HepG2 (cell line): ENCODE results near the gene WWC1. TPM values are rescaled to one million over a fixed set of nuclear protein-coding genes. Genes with fewer than 3 reads are reported as not detected.

Experiments used
- ATAC-seq: fragments of 200-7000 bp; cut with Tn5 transposase; 3 replicates; pipeline ENCODE4 v1.9.1; 2020; ENCODE audit warnings: mild to moderate bottlenecking, moderate library complexity
- BruUV-seq: library from RNA; stranded (reverse); fragments of 400-500 nt; replicated peaks from 2 replicates; lab custom pipeline; 2021; lab: Mats Ljungman, UMichigan
- CTCF ChIA-PET: fragments of 300-600 bp; formaldehyde crosslinking; extraction: SDS; loops from one replicate; lab custom pipeline; 2021; ENCODE audit warnings: low total read pairs, inconsistent platforms, low intra/inter-chr PET ratio; lab: Yijun Ruan, JAX
- POLR2A ChIA-PET: fragments of 350-600 bp; sonication (Branson Sonifier 250); formaldehyde crosslinking; loops from one replicate; lab custom pipeline; 2020; ENCODE audit warnings: antibody characterized with exemption, inconsistent platforms; lab: Yijun Ruan, JAX
- DNase-seq: peaks from one replicate; pipeline ENCODE4 v3.0.0-alpha.2; 2015; ENCODE audit warnings: low spot score
- FAIRE-seq: peaks from 3 replicates; lab custom pipeline; 2011; peaks lifted over from hg19 to GRCh38; lab: Jason Lieb, UNC
- H2AFZ ChIP-seq: one replicate; pipeline ENCODE4 v1.6.1; 2011; ENCODE audit warnings: low read length, inconsistent platforms
- H3K27ac ChIP-seq: fragments of 300-600 bp; 3 replicates; pipeline ENCODE4 v1.8.0; 2011; ENCODE audit warnings: mixed run types, mild to moderate bottlenecking, mixed read lengths, low read length, inconsistent platforms; ENCODE audit not compliant: insufficient read depth; ENCODE audit errors: extremely low read length
- H3K27me3 ChIP-seq, 2 experiments: fragments of 200-600 bp in 1 of 2; 2 replicates in 1 of 2; 3 replicates in 1 of 2; pipeline versions ENCODE4 v1.6.0 to v1.8.0; 2011; ENCODE audit warnings: low read length in 2 of 2, mild to moderate bottlenecking in 2 of 2, moderate library complexity in 2 of 2, inconsistent platforms in 1 of 2; ENCODE audit not compliant: insufficient read depth in 2 of 2, control insufficient read depth in 1 of 2
- H3K36me3 ChIP-seq, 2 experiments: fragments of 200-600 bp in 1 of 2; replicated peaks in 1 of 2; 2 replicates in 1 of 2; 3 replicates in 1 of 2; pipeline versions ENCODE4 v1.5.1 to v1.8.0; 2011; ENCODE audit warnings: low read length in 2 of 2, inconsistent platforms in 1 of 2; ENCODE audit not compliant: insufficient read depth in 2 of 2, control insufficient read depth in 1 of 2
- H3K4me1 ChIP-seq: 2 replicates; pipeline ENCODE4 v1.5.1; 2012; ENCODE audit warnings: low read length, inconsistent platforms; ENCODE audit not compliant: insufficient read depth
- H3K4me2 ChIP-seq: 2 replicates; pipeline ENCODE4 v1.6.0; 2011; ENCODE audit warnings: low read depth, low read length, inconsistent platforms
- H3K4me3 ChIP-seq, 3 experiments: fragments of 200-600 bp in 1 of 3; sonication (generic), shearing (Covaris generic) in 1 of 3; replicated peaks in 1 of 3; 2 replicates each; pipeline ENCODE4 v1.5.1; 2011 to 2016; ENCODE audit warnings: low read length in 3 of 3, inconsistent platforms in 2 of 3, low read depth in 2 of 3, mild to moderate bottlenecking in 2 of 3, control low read depth in 1 of 3, mixed read lengths in 1 of 3; ENCODE audit not compliant: insufficient read depth in 1 of 3
- H3K79me2 ChIP-seq: one replicate; pipeline ENCODE4 v1.6.1; 2011; ENCODE audit warnings: low read length, inconsistent platforms; ENCODE audit not compliant: insufficient read depth
- H3K9ac ChIP-seq: 2 replicates; pipeline ENCODE4 v1.6.0; 2011; ENCODE audit warnings: mild to moderate bottlenecking, low read depth, low read length, inconsistent platforms; ENCODE audit not compliant: insufficient read depth
- H3K9me3 ChIP-seq: 2 replicates; pipeline ENCODE4 v1.5.1; 2012; ENCODE audit warnings: mild to moderate bottlenecking, low read length
- H4K20me1 ChIP-seq: 2 replicates; pipeline ENCODE4 v1.6.0; 2011; ENCODE audit warnings: inconsistent platforms, mild to moderate bottlenecking, low read length, moderate library complexity; ENCODE audit not compliant: insufficient read depth
- ATF5 ChIP-seq: sonication (generic); formaldehyde crosslinking; IDR thresholded peaks from 2 replicates; pipeline ENCODE4 v1.4.0; 2020; ENCODE audit warnings: mild to moderate bottlenecking, low read depth, missing genetic modification reagents
- BCL6 ChIP-seq: IDR thresholded peaks from 2 replicates; pipeline ENCODE4 v1.6.1; 2016; ENCODE audit warnings: missing genetic modification reagents, missing compliant biosample characterization
- CENPT ChIP-seq: sonication (generic); formaldehyde crosslinking; IDR thresholded peaks from 2 replicates; pipeline ENCODE4 v1.8.0; 2022; ENCODE audit warnings: low read depth, mild to moderate bottlenecking, moderate library complexity, missing genetic modification reagents
- JDP2 ChIP-seq: sonication (generic); formaldehyde crosslinking; IDR thresholded peaks from 2 replicates; pipeline ENCODE4 v1.8.1; 2022; ENCODE audit warnings: missing genetic modification reagents, borderline replicate concordance
- MAFK ChIP-seq, 2 experiments: IDR thresholded peaks in 1 of 2; conservative IDR thresholded peaks in 1 of 2; 2 replicates each; pipeline ENCODE4 v1.6.1; 2011; ENCODE audit warnings: improper control_type of control experiment in 2 of 2, low read length in 2 of 2
- SALL1 ChIP-seq: sonication (generic); formaldehyde crosslinking; IDR thresholded peaks from 2 replicates; pipeline ENCODE4 v1.8.0; 2022; ENCODE audit warnings: mild to moderate bottlenecking, missing genetic modification reagents
- SMYD3 ChIP-seq: sonication (generic); formaldehyde crosslinking; IDR thresholded peaks from 2 replicates; pipeline ENCODE4 v1.8.1; 2023; ENCODE audit warnings: mild to moderate bottlenecking, missing genetic modification reagents
- ZNF138 ChIP-seq: sonication (generic); formaldehyde crosslinking; IDR thresholded peaks from 2 replicates; pipeline ENCODE4 v1.5.0; 2020; ENCODE audit warnings: mild to moderate bottlenecking, low read depth, missing genetic modification reagents
- ZNF296 ChIP-seq: sonication (generic); formaldehyde crosslinking; conservative IDR thresholded peaks from 2 replicates; pipeline ENCODE4 v1.5.0; 2020; ENCODE audit warnings: mild to moderate bottlenecking, missing genetic modification reagents
- ZNF317 ChIP-seq: sonication (generic); formaldehyde crosslinking; IDR thresholded peaks from 2 replicates; pipeline ENCODE4 v1.5.0; 2020; ENCODE audit warnings: mild to moderate bottlenecking, missing genetic modification reagents
- WGBS: methylation state at CpG from one replicate; pipeline ENCODE4 v1.1.6; 2017; ENCODE audit warnings: low lambda C conversion rate; 5-methylcytosine and 5-hydroxymethylcytosine counted together
- in situ Hi-C: cut with HindIII; loops from 2 replicates; pipeline ENCODE4 v1.10.0; 2017; ENCODE audit warnings: low pct_unique_long_range_greater_than_20kb; ENCODE audit not compliant: extremely low pct_ligation_motif_present
- intact Hi-C: fragments of 100-400 bp; cut with micrococcal nuclease; formaldehyde crosslinking; loops from one replicate; pipeline ENCODE4 v1.10.0; 2022; ENCODE audit not compliant: unreplicated experiment
- polyA plus RNA-seq, 8 experiments: library from polyadenylated mRNA; depleted of rRNA in 3 of 8; stranded (reverse) in 7 of 8; unstranded in 1 of 8; fragments of >200 nt; fragmentation: Illumina TruSeq in 4 of 8; extraction: Trizol in 4 of 8; gene quantifications; 2 replicates each; pipeline versions ENCODE4 v1.2.1 to v1.2.3, GENCODE V29; 2011 to 2016; ENCODE audit warnings: low read depth in 4 of 8, missing spikeins in 1 of 8, mixed read lengths in 1 of 8; ENCODE audit not compliant: insufficient read depth in 1 of 8
- total RNA-seq, 5 experiments: library from RNA; depleted of rRNA; stranded (reverse); fragments of >200 nt; fragmentation: Illumina TruSeq; extraction: Trizol; gene quantifications; 2 replicates each; pipeline ENCODE4 v1.2.3, GENCODE V29; 2016; ENCODE audit warnings: low read depth in 1 of 5

WWC1 gene
- total and polyA plus RNA-seq, 2 of the 13 experiments (the other 11 are each of a cell fraction or from before 2014, with no cell fraction given) = 8.3 to 17.9 TPM

- Histone ChIP-seq H3K36me3 (peaks cover 10 to 38% of the 10 kb centered on the region in 2 experiments; a peak in 4 of 5 replicates), H3K4me3 (no peak overlapping the region), H3K27me3 (no peaks in the 10 kb centered on the region; a peak in 1 of 5 replicates), H3K79me2 (no peaks in the 10 kb centered on the region), H3K9ac (no peak overlapping the region), H3K4me2 (no peak overlapping the region), H3K27ac (no peak overlapping the region), H2AFZ (no peak overlapping the region), H3K9me3 (no peaks in the 10 kb centered on the region), H3K4me1 (no peaks in the 10 kb centered on the region), H4K20me1 (no peaks in the 10 kb centered on the region)
- intact Hi-C loops (no loop called here), in situ Hi-C loops (no loop called here)
- ChIA-PET POLR2A (no interaction called here), CTCF (no interaction called here)
- FAIRE-seq = no peak
- no TSS peak for BruUV-seq
- ATAC-seq = no peak
- no peak for DNase-seq
- no peak for TF ChIP-seq ZNF296
- TF ChIP-seq SALL1 = no peak
- TF ChIP-seq ATF5 (CRISPR knock-in tag) = no peak
- TF ChIP-seq CENPT (CRISPR knock-in tag) = no peak
- no peak for TF ChIP-seq ZNF317 (CRISPR knock-in tag)
- TF ChIP-seq ZNF138 (CRISPR knock-in tag) = no peak
Observed at GRCh38 chr5:168443533-168443932, 152.1 kb downstream of the WWC1 start.

- TF ChIP-seq MAFK (conservative IDR thresholded peaks at IDR 0.05 in 1 of 2, IDR thresholded peaks at IDR 0.05 in 1 of 2; ENCODE audit: low read length in 2 of 2) (no peak), SMYD3 (CRISPR knock-in tag) (no peak), BCL6 (CRISPR knock-in tag) (no peak), JDP2 (CRISPR knock-in tag) (no peak)
- Histone ChIP-seq H3K27me3 (no peaks in the 10 kb centered on the region; a peak in 1 of 5 replicates), H3K79me2 (no peaks in the 10 kb centered on the region), H3K27ac (no peak overlapping the region), H3K9ac (no peak overlapping the region), H3K4me1 (no peaks in the 10 kb centered on the region), H3K4me2 (no peak overlapping the region), H3K4me3 (no peak overlapping the region), H3K9me3 (no peaks in the 10 kb centered on the region), H4K20me1 (no peaks in the 10 kb centered on the region), H3K36me3 (peaks cover 10 to 38% of the 10 kb centered on the region in 2 experiments; a peak in 4 of 5 replicates), H2AFZ (no peak overlapping the region)
- FAIRE-seq (no peak), DNase-seq (no peak), ATAC-seq (no peak)
- in situ Hi-C loops = no loop called here
- ChIA-PET CTCF (no interaction called here), POLR2A (no interaction called here)
- WGBS = 100% methylated on average over 2 of the region's 4 CpGs
- no TSS peak for BruUV-seq
- intact Hi-C loops = no loop called here
Observed at GRCh38 chr5:168443950-168444700, 152.7 kb downstream of the WWC1 start.
